GM19463 (cell line): ENCODE results near the gene ADGRL3.

Experiments used
- ATAC-seq: cut with Tn5 transposase; IDR thresholded peaks from one replicate; pipeline ENCODE4 v1.9.1; 2021; ENCODE audit warnings: mild to moderate bottlenecking, moderate library complexity; ENCODE audit not compliant: unreplicated experiment

The ADGRL3 gene

DNA sequence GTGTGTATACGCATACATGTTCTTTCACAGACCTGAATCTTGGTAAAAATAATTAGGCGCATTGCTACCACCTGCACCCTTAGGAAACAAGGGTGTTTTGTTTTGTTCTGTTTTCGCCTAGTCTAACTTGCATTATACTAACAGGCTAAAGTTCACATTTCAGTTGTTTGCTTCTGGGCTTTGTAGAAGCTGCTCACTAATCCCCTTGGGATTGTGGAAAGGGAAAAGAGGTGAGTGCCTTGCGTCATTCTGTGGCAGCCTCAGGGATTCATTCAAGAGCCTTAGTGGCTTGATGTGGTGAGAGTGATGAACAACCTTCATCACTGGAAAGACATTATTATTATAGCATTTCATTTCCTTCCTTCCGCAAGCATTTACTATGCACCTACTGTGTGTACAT, 331.1 kb downstream of the ADGRL3 start:
- no peak for ATAC-seq

DNA sequence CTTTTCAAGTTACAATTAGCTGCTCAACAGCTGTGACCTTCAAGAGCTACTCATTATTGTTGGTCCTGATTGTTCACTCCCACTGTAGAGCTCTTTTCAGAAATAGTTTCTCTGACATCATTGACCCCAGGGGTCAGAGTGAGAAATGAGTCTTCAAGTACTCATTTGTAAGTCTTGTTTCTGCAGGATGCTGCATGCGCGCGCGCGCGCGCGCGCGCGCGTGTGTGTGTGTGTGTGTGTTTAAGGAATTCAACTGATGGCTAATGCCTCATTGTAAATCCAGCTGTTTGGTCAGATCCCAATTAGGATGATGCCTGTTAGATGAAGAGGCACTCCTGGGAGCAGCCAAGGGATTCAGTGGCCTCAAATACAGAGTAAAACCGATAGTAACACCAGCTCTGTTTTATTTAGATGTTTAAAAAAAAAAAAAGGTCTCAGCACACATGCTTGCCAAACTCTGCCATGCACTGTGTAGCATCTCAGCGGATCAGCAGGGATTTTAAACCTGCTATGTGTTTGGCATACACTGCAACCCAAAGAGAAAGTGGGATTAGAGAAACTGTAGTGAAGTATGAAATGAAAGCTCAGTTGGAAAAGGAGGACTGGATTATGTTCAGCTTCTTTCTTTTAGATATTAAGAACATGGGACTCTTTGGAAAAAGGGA, 332.3 kb downstream of the ADGRL3 start:
- no peak for ATAC-seq

DNA sequence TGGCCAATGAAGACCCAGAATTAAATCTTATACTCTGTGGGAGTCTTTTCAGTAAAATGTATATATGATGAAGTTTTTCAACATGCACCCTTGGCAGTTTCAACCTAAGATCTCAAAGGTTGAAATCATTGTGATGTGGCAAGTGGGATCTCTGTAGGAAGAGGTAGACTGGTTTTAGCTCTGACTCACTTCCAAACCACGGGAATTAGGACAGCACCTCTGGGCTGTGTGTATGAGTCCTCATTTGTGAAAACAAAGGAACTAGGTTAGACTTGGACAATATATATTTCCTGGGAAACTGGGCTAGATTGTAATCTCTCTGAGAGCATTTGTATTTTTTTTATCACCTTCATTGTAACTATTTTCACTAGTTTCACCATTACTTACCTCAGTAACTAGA, 333.0 kb downstream of the ADGRL3 start:
- no peak for ATAC-seq

DNA sequence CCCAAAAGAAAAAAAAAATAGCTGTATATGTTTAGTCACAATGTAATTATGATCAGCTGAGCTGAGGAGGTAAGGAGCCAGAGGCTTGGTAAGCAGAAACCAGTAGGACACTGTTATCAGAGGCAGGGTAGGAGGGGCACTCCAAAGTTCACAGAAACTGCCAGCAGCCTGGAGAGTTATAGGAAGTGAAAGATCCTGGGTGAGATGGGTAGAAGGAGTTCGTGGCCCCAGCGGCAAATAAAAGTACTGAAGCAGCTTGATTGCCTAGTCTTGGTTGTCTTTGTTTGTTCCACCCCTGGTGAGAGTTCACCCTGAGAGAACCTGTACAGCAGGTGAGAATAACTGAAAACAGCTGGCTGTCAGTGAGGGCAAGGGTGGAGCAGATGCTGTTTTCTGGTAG, 340.8 kb downstream of the ADGRL3 start:
- ATAC-seq = no peak

DNA sequence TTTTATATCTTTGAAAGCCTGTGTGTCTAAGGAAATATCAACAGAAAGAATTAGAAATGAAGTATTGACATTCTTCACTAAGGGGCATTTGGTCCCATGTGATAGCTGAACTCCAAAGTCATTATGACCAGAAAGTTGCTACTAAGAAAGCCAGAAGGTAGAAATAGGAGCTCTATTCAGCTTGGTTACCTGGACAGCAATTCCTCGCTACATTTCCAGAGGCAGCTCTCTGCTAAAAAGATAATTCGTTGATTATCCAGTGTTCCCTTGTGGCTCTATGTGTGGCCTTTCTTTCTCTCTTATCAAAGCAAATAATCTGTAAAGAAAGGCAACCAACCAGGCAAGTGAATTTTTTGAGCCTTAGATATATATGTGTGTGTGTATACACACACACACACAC, 341.3 kb downstream of the ADGRL3 start:
- no peak for ATAC-seq

DNA sequence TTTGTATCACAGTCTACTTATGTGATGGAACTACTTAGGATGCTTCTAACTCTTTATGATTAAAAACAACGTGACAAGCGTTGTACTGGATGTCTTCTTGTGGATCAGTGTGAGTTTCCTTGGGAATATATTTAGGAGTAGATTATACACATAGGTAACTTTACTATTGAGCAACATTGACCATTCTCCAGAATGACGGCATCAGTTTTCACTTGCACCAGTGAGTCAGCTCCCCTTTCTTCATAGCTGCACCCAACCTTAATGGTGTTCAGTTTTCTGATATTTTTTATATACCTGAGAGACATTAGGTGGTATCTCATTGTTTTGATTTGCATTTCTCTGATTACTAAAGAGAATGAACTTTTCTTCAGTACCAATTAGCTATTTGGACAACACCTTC, 343.9 kb downstream of the ADGRL3 start:
- no peak for ATAC-seq

DNA sequence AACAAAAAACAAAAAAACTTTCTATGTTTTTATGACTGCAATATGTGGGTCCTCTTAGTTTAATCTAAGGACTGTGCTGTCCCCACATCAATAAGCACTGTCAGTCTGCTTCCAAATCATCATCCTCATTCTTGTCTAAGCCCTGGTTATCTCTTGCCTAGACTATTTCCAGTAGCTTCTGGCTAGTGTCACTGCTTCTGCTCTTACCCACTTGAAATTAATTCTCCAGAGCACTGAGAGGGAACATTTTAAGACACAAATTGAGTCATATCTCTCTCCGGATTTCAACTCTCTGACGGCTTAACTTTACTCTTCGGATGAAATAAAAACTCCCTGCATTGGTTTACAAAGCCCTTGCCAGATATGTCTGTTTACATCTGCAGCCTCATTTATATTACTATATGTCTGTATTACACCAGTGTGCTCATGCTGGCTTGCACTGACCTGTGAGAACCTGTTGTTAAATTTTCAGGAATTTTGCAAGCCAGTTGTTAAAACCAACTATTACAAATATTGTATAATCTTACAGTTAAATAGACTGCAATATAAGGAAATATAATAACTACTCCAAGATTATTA, 345.9 kb downstream of the ADGRL3 start:
- no peak for ATAC-seq

DNA sequence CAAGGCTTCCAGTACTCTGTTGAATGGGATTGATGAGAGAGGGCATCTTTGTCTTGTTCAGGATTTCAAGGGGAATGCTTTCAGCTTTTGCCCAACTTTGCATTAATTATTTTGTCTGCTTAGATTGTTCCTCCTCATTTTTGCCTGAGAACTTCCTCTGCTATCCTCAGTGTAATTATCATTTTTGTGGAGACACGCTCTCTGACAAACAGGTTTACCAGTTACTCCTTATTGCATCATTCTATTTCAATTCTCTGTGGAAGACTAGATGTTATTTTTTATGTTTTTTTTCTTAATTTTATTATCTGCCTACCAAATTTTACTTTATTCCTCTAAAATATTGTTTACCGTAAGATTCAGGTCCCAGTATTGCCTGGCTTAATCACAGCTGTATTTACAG, 349.2 kb downstream of the ADGRL3 start:
- ATAC-seq = no peak

DNA sequence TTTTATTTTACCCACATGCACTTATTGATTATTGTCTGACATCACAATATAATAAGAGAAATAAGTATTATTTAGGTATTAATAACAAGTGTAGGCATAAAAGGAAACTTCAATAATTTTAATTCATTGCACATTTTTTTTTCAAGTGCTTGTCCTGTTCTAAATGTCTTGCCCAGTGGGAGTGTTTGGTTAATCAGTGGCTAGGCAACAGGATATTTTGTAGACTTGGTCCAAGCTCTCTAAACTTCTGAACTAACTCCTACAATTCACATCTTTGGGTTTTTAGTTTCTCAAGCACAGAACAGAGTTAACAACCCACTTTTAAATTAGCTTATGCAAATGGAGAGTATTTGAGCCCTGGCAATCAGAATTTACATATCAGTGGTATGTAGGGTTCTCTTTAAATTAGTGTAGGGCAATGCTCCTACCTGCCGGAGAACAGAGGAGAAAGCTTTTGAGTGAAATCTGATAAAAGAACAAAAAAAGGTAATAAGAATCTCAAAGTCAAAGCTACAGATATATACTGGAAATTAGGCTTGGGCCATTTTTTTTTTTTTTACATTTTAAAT, 353.5 kb downstream of the ADGRL3 start:
- ATAC-seq = no peak

DNA sequence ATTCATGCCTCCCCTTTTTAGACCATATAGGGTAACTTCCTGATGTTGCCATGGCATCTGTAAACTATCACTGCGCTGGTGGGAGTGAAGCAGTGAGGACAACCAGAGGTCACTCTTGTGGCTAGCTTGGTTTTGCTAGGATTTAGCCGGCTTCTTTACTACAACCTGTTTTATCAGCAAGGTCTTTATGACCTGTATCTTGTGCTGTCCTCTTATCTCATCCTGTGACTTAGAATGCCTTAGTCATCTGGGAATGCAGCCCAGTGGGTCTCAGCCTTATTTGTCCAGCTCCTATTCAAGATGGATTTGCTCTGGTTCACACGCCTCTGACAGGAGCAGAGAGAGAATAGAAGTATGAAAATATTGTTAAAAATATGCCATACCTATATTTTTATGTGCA, 355.7 kb downstream of the ADGRL3 start:
- no peak for ATAC-seq

DNA sequence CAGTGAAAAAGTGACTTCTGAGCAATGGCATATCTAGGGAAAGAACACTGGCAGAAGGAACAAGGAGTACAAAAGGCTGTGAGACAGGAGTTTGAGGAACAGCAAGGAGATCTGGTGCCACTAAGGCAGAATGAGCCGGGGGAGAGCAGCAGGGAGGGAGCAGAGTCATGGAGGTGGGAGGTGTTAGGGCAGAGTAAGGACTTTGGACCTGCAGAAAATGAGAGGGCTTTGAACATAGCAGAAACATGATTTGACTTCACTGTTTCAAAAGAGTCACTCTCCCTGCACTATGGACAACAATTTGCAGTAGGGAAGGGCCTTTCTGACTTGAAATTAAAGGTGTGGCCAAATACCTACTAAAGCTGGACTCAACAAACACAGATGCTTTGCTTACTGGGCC, 356.2 kb downstream of the ADGRL3 start:
- ATAC-seq = no peak

DNA sequence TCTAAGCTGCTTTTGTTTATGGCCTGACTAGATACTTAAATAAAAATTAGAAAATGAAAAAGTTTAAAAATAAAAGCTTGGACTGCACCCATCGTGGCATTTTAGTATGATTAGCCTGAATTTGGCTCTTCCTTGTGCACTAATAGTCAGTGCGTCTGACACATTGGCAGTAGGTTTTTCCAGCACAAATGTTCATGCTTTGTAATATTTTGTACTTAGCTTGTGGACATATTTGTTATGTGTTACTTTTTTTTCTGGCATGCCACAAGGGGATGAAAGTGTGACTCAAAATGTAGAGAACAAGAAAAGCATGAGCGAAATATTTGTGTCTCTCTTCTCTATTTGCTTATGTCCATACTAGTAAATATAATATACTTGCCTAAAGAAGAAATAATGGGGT, 359.3 kb downstream of the ADGRL3 start:
- no peak for ATAC-seq

DNA sequence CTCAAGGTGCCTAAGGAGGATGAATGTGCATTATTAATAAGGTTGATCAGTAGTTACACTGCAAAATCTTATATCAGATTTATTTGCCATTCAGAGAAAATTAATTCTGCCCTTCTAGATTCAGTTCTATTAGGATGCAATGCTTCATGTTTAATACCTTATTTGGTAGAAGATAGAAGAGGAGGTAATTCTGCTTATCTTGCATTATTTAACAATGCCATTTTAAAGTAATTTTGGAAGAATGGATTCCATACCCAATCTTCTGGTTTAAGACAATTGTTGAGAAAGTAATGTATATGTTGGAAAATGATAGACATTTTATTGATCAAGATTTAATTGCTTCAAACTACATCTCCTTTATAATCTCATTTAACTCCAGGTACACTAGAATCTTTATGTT, 360.9 kb downstream of the ADGRL3 start:
- no peak for ATAC-seq

DNA sequence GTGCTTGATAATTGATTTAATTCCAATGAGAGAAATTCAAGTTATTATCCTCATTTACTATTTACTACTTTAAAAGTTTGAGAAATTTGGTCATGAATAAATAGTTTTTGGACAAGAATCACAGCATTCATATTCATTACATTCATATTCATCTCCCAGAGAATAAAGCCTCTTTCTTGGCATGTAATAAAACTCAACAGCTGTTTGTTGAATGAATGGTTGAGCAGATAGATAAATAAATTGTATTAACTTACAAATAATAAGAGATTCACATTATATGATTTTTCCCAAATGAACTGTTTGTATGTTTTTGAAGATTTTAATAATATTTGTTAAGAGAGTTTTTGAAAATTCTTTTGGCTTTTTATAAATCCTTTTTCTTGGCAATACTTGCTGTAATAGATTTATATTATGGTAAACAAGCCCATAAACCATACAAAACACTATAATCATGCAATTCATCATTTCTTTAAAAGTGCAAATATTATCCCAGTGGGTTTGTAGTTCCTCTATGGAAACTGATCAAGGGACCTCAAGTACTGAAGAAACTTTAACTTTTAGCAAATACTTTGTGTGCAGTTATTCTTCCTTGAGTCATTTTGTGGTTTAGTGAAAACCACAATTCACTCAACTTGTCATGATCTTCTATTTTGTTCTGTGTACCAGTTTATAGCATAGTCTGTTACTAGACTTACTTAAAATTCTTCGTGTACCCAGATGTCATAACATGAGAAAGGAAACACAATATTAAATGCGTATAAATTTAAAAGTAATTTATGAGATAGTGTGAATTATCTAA, 371.8 kb downstream of the ADGRL3 start:
- no peak for ATAC-seq

DNA sequence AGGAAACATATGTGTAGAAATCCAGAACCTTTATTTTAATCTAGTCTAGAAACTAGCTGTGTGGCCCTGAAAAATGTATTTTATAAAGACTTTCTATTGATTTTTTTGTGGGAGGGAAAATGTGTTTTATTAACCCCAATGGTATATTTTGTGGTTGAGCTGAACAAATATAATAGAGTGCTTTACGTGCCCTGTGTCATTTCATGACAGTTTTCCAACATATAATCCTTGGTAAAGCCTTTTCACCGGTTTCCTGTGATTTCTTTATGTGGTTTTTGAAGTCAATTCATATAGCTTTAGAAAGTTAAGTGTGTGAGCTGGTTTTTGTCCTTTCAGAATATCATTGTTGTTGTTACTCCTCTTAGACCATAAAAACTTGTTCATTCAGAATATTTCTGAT, 375.7 kb downstream of the ADGRL3 start:
- no peak for ATAC-seq

DNA sequence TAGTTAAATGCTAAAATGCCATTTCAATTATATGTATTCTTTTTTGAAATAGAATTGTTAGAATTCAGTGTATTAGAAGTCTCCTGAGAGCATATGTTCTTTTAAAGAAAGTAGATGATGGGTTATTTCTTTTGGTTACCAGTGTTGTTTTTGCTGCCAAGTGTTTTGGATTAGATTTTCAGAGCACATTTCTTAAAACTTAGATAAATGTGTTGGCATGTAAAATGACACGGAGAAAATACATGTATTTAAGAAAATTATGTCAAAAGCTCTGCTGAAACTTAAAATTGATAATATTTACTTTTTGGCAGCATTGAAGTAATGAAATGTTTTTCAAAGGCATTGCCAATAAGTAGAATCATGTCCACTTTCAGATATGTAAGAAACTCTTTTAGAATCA, 379.7 kb downstream of the ADGRL3 start:
- ATAC-seq = no peak

DNA sequence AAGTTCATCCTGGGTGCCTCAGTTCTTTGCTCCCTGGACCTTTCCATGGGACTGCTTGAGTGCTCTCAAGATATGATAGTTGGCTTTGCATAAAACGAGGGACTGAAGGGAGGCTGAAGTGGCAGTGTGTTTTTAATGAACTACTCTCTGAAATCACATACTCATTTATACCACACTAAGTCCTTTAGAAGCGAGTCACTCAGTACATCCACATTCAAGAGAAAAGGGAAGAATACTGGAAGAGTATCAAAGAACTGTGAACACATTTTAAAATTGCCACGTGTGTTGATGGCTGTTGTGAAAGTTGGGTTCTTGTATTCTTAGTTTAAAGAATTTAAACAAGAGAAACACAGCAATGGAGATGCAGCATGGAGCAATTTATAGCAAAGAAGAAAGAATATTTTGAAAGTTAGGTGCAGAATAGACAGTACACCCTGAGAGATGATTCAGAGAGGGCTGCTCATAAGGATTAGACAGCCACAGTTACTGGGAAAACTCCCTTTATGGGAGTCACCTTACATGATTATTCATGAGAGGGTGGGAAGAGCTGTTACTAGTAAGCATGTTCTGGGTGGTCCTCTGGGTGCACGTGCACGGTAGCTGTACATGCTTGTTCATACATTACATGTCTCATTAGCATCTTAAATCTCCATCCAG, 380.7 kb downstream of the ADGRL3 start:
- ATAC-seq = no peak

DNA sequence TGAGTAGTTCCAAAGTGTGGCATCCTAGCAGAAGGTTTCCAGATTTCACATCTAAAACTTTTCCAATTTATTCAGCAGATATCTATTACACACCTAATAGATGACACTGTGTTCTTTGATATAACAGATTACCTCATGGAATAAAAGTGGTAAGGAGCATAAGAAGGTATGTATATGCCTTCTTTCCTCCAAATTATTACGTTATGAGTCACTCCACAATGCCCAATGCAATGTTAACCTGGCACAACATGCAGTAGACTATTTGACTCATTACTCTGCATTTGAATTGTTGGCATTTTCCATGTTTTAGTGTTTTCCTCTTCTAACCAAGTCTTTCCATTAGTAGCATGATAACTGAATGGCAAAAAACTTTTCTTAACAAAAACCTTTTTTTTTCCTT, 383.6 kb downstream of the ADGRL3 start:
- no peak for ATAC-seq

DNA sequence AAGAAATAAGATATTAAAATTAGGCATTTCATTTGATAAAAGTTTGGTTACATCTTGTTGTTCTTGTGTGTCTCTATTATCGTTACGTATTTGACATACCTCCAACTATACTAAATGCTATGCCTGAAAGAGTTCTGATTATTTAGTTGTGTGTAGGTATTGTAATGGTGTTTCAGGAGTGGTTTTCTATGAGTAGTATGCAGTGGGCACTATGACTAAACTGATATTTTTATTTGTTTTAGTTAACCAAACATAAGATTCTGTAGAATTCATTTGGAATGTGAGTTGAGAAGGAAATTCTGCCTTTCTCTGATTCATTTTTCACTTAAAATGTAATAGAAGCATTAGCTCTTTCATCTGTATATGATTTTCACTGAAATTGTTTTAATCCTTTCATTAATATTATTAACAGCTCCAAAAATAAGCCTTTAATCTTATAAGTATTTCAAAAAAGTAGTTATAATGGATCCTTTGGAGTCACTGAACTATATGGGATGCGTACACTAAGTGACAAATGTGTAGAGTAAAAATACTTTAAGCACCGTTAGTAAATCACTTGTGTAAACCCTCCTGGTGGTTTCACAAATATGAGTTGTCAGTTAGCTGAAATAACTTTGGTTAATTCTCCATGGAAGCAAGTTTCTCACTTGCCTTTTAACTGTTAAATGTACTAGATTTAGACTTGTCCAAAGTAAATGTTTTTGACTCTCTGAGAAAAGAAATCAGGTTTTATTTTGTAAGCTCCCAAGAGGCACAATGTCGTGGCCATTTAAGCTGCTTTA, 388.7 kb downstream of the ADGRL3 start:
- no peak for ATAC-seq

DNA sequence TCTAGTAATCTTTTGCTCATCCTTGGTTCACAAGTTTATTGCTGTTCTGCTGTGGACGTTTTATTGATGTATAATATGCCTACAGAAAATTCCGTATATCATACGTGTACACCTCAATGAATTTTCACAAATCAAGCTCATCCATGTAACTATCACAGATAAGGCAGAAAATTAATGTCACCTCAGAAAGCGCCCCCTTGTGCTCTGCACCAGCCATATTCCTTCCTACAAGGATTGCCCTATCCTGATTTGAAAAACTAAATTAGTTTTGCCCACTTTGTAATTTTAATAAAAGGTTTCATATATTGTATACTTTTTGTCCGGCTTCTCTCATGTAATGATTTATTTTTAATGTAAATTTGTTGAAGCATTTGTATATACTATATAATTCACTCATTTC, 390.8 kb downstream of the ADGRL3 start:
- no peak for ATAC-seq
